HG03520 (cell line): Measurements from ENCODE around the gene COL26A1.
"Not testable (repeated sequence)": the region's sequence is repeated elsewhere in the genome, so short reads cannot be mapped to it uniquely, and the experiment has no call there.

Source experiments
- ATAC-seq: cut with Tn5 transposase; IDR thresholded peaks from one replicate; pipeline ENCODE4 v1.9.1; 2021; ENCODE audit warnings: mild to moderate bottlenecking, moderate library complexity; ENCODE audit not compliant: unreplicated experiment

COL26A1 gene

DNA sequence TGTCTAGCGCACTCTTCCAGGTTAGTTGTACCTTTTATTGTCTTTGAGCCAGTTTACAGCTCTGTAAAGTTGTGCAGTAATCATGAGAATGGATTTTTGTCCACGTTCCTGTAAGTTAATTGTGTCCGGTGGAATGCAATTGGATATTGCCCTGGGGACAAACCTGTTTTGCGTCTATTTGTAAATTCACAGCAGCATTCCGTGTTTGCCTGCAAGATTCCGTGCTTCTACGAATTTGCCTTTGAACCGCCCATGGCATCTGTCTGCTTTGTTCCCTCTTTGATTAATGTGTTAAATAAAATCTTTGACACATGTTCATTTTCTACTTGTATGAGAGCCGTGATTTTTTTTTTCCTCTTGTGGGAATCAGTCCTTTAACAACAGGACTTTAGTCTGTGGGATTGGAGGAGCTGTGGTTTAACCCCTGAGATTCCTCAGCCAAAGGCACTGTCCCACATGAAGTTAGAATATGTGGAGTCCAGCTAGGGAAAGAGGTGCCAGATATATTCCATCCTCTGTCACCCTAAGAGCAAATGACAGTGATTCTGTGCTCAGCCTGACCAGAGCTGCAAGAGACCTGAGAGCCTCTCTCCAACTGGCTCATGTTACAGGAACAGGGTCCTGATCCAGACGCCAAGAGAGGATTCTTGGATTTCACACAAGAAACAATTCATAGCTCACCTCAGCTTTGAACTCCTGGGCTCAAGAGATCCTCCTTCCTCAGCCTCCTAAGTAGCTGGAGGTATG is 126.3 kb downstream of the COL26A1 start:
- no peak for ATAC-seq

DNA sequence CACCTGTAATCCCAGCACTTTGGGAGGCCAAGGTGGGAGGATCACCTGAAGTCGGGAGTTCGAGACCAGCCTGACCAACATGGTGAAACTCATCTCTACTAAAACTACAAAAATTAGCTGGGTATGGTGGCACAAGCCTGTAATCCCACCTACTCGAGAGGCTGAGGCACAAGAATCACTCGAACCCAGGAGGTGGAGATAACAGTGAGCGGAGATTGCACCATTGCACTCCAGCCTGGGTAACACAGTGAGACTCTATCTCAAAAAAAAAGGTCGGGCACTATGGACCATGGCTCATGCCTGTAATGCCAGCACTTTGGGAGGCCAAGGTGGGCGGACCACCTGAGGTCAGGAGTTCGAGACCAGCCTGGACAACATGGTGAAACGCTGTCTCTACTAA is 127.8 kb downstream of the COL26A1 start:
- ATAC-seq, result not testable (repeated sequence)

DNA sequence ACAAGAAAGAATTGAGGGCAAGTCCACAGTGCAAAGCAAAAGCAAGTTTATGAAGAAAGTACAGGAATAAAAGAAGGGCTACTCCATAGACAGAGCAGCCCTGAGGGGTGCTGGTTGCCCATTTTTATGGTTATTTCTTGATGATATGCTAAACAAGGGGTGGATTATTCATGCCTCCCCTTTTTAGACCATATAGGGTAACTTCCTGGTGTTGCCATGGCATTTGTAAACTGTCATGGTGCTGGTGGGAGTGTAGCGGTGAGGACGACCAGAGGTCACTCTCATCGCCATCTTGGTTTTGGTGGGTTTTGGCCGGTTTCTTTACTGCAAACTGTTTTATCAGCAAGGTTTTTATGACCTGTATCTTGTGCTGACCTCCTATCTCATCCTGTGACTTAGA is 128.8 kb downstream of the COL26A1 start:
- not testable (repeated sequence) for ATAC-seq

DNA sequence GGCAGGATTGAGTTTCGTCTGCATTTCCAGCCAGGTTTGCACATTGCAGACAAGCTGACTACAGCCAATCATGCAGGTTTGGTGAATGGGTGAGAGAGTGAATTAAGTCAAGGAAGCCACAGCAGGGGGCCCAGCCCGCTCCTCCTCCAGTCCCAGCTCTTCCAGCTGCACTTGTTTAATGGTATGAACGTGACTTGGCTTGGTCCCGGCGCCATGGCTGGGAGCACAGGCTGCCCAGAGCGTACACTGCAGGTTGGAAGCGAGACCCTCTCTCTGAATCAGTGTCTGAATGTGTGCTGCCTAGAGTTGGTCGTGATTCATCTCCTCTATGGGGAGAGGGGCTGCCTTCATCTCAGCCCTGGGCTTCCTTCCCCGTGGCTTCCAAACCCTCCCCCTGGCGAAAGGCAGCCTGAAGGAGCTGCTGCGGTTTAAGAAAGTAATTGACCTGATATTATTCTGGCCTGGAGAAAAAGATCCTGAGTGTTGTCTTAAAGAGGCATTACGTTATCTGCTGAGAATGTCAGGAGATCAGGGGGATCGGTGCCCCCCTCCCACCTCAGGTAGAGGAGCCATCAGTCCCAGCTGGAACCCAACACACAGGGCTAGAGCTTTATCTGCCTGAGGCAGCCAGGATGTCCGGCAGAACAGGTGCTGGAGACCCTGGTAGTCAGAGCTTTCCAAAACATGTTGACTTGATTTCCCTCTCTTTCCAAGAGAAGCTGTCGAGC is 132.1 kb downstream of the COL26A1 start:
- no peak for ATAC-seq

DNA sequence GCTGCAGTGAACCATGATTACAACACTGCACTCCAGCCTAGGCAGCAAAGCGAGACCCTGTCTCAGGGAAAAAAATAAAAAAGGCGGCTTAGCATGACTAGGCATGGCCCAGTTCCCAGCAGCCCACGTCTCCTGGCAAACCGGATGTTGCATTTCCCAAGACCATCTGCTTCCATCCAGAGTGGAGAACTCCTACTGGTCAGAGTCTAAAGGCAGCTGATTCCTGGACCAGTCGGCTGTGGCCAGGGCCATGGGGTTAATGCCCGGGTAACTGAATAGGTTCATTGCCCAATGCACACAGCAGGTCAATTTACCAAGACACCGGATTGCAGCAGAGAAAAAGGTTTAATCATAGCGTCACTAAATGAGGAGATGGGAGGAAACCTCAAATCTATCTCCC is 133.3 kb downstream of the COL26A1 start:
- ATAC-seq, result no peak

DNA sequence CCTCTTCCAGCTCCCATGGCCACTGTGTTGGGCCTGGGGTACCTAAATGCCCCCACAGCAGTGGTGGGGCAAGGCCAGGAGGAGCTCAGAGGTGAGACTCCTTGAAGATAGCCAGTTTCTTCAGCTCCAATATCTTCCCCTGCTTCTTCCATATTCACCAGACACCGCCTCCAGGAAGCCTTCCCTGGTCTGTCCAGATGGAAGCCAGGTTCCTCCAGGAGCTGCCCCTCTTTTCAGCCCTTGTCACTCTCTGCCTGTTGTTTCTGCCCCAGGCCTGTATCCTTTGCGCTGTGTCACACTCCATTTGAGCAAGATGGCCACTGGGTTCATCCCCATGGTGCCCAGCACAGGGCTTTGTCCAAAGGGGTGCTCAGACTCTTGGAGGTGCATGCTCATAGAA is 138.7 kb downstream of the COL26A1 start:
- ATAC-seq, result no peak

DNA sequence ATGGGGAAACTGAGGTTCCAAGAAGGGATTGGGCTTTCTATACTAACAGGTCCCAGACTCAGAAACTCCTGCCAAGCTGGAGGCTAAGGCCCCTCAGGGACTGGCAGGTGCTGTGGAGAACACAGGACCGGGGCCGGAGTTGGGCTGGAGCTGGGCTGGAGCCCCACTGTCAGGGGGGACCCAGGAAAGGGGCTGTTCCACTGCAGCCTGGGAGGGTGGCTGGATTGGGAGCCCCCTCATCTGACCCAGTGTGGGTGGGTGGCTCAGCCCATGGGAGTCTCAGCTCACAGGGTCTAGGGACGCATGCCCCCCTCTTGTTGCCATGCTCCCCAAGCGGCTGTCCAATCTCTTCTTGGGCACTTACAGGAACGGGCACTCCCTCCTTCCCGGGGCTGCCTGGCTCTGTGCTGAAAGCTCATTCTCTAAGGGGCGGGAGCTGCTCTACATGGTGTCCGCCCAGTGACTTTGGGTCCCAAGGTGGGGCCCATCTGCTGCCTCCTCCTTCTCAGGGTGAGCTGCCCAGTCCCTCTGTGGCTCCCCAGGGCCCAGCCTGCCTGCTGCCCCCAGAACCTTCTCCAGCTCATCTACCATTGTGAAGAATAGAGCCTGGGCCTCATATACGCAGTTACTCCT is 139.9 kb downstream of the COL26A1 start:
- ATAC-seq, result no peak

DNA sequence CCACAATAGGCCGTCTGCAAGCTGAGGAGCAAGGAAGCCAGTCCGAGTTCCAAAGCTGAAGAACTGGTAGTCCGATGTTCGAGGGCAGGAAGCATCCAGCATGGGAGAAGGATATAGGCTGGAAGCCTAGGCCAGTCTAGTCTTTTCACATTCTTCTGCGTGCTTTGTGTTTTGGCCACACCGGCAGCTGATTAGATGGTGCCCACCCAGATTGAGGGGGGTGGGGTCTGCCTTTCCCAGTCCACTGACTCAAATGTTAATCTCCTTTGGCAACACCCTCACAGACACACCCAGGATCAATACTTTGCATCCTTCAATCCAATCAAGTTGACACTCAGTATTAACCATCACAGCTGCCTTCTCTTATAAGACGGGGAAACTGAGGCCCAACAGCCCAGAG is 142.8 kb downstream of the COL26A1 start:
- not testable (repeated sequence) for ATAC-seq

DNA sequence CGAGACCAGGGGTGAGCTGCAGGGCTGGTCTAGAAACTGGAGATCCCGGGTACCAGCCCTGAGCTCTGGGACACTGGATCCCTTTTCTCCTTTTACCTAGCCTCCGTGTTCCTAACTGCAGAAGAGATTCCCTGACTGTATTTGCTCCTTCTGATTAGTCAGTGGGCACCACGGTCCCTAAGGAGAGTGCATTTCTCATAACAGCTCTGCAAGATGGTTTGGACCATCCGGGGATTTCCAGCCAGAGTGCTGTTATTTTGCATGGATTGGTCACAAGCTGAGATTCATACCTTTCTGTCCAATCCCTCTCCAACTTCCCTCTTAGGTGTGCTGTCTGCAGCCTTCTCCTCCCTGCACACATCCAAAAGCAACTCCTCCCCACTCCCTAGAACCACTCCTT is 143.9 kb downstream of the COL26A1 start:
- no peak for ATAC-seq

DNA sequence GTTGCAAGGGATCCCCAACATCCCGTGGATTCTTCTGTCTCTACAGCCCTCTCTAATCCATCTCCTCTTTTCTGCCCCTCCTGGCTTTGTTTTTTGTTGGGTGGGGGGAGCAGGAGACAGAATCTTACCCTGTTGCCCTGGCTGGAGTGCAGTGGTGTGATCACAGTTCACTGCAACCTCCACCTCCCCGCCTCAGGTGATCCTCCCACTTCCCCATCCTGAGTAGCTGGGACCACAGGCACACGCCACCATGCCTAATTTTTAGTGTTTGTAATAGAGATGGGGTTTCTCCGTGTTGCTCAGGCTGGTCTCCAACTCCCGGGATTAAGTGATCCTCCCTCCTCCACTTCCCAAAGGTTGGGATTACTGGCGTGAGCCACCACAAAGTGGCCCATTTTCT is 144.7 kb downstream of the COL26A1 start:
- ATAC-seq, result no peak

DNA sequence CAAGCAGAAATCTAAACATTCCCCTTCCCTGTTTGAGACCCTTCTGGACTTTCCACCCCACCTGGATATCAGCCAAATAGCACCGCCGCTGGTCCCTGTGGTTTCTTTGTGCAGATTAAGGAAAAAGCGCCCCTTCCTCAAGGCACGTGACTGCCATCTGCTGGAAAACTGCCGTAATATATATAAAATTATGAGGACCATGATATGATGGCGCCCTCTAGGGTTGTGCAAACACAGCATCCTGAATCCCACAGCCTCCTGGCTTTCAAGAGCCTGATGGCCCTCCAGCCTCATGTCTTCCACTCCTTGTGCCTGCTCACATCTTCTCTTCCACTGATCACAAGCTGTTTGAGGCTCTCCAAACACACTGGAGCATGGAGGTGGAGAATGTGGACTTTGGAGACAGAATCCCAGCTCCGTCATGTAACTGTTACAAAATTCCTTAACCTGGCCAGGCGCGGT is 145.1 kb downstream of the COL26A1 start:
- no peak for ATAC-seq

DNA sequence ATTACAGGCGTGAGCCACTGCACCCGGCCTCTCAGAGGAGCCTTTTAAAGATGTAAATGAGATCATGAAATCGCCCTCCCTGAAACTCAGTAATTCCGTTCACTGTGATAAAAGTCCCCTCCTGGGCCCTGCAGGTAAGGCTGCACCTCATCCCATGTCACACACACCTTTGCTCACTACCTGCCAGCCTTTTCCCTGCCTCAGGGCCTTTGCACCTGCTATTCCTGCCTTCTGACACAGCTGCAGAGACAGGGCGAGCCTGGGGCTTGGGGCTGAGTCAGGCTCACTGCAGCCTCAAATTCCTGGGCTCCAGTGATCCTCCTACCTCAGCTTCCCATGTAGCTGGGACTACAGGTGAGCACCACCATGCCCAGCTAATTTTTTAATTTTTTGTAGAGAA is 147.6 kb downstream of the COL26A1 start:
- no peak for ATAC-seq

DNA sequence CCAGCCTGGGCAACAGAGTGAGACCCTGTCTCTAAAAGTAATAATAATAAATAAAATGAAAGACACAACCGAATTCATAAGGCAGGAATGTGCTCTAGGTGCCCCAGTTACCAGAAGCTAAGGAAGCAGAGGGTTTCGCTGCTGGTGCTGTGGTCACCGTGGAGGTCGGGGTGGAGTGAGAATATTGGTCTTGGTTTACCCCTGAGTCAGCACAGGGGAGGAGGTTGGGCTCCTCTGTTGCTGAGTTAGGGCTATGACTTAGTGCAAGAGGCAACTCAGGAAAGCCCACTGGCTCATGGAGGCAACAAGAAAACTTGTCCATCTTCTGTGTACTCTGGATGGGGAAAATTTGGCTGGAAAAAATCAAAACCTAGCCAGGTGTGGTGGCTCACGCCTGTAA is 149.3 kb downstream of the COL26A1 start:
- ATAC-seq, result no peak

DNA sequence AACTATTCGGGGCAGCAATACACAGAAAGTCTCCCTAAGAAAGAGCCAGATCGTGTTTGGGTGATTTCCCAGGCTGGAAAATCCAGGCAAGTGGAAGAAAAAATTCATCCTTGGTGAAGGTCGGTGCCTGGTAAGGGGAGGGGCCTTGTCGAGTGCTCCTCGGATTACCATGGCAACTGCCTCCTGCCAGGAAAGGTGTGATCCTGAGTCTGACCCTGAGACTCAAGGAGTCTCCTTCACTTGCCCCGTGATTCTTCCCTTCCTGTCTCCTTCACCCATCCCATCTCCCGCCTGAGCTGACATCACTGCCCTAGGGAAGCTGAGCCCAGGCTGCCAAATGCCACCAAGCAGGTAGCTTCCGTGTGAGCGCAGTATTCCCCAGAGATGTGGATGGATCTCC is 154.2 kb downstream of the COL26A1 start:
- no peak for ATAC-seq

DNA sequence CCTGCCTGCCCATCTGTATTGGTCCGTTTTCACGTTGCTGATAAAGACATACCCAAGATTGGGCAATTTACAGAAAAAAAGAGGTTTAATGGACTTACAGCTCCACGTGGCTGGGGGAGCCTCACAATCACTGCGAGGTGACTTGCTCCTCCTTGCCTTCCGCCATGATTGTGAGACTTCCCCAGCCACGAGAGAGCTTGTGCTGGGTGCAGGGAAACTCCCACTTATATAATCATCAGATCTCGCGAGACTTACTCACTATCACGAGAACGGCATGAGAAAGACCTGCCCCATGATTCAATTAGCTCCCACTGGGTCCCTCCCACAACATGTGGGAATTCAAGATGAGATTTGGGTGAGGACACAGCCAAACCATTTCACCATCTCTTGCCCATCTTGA is 154.6 kb downstream of the COL26A1 start:
- ATAC-seq, result no peak

DNA sequence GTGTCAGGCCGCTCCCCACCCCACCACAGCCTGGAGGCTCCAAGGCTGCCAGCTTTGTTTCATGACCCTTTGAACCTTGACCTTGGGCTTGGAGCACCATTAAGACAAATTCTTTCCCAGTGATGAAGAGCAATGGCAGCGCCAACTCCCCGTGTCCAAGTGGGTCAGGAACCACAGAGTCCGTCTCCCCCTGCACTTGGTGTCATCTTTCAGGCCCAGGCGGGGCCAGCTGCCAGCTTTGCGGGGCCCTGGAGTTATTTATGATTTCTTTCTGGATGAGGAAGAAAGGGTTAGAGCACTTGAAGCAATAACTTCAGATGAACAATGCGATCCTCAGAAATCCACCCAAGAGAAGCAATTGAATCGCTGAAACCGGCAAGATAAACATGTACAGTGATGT is 155.7 kb downstream of the COL26A1 start:
- no peak for ATAC-seq

DNA sequence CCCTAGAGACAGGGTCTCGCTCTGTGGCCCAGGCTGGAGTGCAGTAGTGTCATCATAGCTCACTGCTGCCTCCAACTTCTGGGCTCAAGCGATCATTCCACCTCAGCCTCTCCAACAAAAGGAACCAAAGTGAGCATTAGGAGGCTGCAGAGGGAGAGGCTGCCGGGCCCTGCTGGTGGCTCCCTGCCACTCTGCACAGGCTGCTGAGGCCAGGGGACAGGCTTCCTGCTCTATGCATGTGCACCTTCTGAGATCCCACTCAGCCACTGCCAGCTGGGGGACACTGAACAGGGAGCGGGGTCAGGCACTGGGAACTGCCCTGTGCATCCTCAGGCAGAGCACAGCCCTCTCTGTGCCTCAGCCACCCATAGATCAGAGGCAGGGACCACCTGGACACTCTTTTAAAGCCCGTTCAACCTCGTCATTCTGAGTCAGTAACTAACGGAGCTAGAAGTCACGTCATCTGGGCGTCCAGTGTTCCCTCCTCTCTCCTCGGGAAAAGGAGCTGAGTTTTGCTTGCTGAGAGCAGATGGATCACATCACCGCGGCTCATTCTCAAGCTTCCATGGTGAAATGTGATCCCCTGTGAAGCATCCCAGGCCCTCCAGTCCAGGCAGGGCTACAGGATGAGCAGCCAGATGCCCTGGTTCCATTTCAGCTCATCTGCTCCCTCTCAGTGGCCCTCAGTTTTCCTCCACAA is 156.8 kb downstream of the COL26A1 start:
- ATAC-seq, result no peak

DNA sequence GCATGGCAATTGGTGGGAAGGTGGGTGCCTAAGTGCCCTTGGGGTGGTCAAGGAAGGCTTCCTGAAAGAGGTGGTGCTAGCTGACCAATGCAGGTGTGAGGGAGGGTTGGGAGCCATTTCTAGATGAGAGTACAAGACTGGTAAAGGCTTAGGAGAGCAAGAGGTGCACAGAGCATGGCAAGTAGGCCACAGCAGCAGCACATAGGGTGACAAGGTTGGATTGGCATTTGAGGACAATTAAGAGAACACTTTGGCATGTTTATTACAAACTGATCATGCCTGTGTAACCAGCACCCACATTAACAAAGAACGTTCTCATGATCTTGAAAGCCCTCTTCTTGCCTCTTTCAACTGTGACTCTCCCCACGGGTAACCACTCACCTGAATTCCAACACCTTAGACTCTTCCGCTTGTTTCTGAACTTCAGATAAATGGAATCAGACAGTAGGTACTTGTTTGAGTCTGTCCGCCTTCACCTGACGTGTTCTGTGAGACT is 158.8 kb downstream of the COL26A1 start:
- no peak for ATAC-seq

DNA sequence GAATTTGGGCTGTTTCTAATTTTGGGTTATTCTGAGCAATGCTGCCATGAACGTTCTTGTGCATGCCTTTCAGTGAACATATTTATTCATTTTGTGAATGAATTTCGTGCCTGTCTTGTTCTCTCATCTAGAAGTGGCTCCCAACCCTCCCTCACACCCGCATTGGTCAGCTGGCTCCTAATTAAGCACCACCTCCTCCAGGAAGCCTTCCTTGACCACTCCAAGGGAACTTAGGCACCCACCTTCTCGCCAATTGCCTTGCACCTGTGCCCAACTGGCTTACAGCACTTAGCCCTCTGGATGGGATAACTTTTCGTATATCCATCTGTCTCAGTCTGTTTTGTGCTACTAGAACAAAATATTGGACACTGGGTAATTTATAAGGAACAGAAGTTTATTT is 159.3 kb downstream of the COL26A1 start:
- ATAC-seq, result no peak

DNA sequence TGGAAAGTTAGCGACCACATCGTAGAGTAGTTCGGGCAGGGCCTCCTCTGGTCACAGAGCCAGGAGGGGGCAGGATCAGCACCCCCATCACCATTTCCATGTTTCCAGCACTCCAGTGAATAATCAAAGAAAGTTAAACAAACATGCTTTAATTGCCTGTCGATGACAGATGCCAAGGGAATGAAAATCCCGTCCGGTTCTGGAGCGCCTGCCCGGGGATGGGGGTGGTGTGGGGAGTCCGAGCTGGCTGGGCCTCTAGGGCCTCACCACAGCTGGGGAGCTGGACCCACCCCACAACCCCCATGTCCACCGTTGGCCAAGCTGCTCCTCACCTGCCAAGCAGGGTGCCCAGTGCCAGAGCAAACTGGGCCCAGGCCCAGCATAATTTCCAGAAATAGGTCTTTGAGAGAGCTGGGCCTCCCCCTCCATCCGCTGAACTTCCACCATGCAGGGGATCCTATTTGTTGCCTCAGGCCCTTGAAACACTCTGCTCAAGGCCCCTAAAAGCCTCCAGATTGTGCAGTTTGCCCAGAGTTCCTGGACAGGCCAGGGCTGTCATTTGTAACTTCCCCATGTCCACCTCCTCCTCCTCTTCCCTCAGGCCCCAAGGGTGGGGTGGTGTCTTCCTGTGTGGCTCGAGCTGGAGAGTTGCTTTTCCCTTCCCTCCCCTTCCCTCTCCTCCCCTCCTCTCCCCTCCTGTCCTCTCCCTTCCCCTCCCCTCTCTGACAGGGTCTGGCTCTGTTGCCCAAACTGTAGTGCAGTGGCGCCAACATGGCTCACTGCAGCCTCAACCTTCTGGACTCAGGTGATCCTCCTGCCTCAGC is 165.4 kb downstream of the COL26A1 start:
- ATAC-seq, result no peak
